Smooth muscle cell (in vitro differentiated cells): ENCODE data around the gene FSTL3. TPM values are rescaled to one million over a fixed set of nuclear protein-coding genes. Genes with fewer than 3 reads are reported as not detected.
"Not testable (repeated sequence)": the region's sequence is repeated elsewhere in the genome, so short reads cannot be mapped to it uniquely, and the experiment has no call there.

Source experiments
- DNase-seq: peaks from one replicate; lab custom pipeline; 2025; ENCODE audit not compliant: unreplicated experiment; lab: John Stamatoyannopoulos, UW
- H2AFZ ChIP-seq: fragments of 200-600 bp; sonication (generic); 2 replicates; pipeline ENCODE4 v1.6.0; 2016; ENCODE audit warnings: antibody characterized with exemption, low read depth, mild to moderate bottlenecking
- H3F3A ChIP-seq: fragments of 200-600 bp; sonication (generic); 2 replicates; pipeline ENCODE4 v1.6.0; 2017; ENCODE audit warnings: antibody characterized with exemption, low read depth
- H3K27ac ChIP-seq: fragments of 200-600 bp; sonication (generic); 2 replicates; pipeline ENCODE4 v1.5.1; 2016; ENCODE audit warnings: low read depth, mild to moderate bottlenecking
- H3K27me3 ChIP-seq: fragments of 200-600 bp; sonication (generic); 2 replicates; pipeline ENCODE4 v1.6.1; 2016; ENCODE audit warnings: low read depth, mild to moderate bottlenecking
- H3K36me3 ChIP-seq: fragments of 200-600 bp; sonication (generic); 2 replicates; pipeline ENCODE4 v1.5.1; 2016; ENCODE audit warnings: low read depth
- H3K4me1 ChIP-seq: fragments of 200-600 bp; sonication (generic); 2 replicates; pipeline ENCODE4 v1.5.1; 2016; ENCODE audit warnings: low read depth
- H3K4me2 ChIP-seq: fragments of 200-600 bp; sonication (generic); 2 replicates; pipeline ENCODE4 v1.6.0; 2016; ENCODE audit warnings: mild to moderate bottlenecking
- H3K4me3 ChIP-seq: fragments of 200-600 bp; sonication (generic); 2 replicates; pipeline ENCODE4 v1.5.1; 2016; ENCODE audit warnings: mild to moderate bottlenecking
- H3K79me2 ChIP-seq: fragments of 200-600 bp; sonication (generic); 2 replicates; pipeline ENCODE4 v1.6.0; 2016; ENCODE audit warnings: low read depth, mild to moderate bottlenecking
- H3K9ac ChIP-seq: fragments of 200-600 bp; sonication (generic); 2 replicates; pipeline ENCODE4 v1.6.0; 2016; ENCODE audit warnings: low read depth
- H3K9me3 ChIP-seq: fragments of 200-600 bp; sonication (generic); replicated peaks from 2 replicates; pipeline ENCODE4 v1.5.1; 2016; ENCODE audit warnings: low read depth
- H4K20me1 ChIP-seq: fragments of 200-600 bp; sonication (generic); 2 replicates; pipeline ENCODE4 v1.6.0; 2016; ENCODE audit warnings: low read depth
- WGBS: methylation state at CpG from one replicate; pipeline ENCODE4 v1.1.7; 2016; ENCODE audit warnings: low lambda C conversion rate; 5-methylcytosine and 5-hydroxymethylcytosine counted together
- polyA plus RNA-seq: library from polyadenylated mRNA; unstranded; fragments of >200 nt; fragmentation: Nextera tagmentation; extraction: Ambion mirVana; gene quantifications from 2 replicates; pipeline ENCODE4 v1.2.1, GENCODE V29; 2016
- total RNA-seq: library from RNA; depleted of rRNA; stranded (reverse); fragments of >200 nt; gene quantifications from 2 replicates; pipeline ENCODE4 v1.2.3, GENCODE V29; 2014
- TF ChIP-seq, protein P1 (sequence below): fragments of 200-600 bp; sonication (generic); IDR thresholded peaks from 2 replicates; pipeline ENCODE4 v1.5.1; 2017; ENCODE audit warnings: borderline replicate concordance, mild to moderate bottlenecking, antibody characterized with exemption; ENCODE audit not compliant: insufficient read depth, poor library complexity, severe bottlenecking

The FSTL3 gene
- total and polyA plus RNA-seq, 2 experiments from 2014 or later = 132 to 172 TPM

- Histone ChIP-seq H3K79me2 (no peaks in the 10 kb centered on the region), H3K27me3 (no peaks in the 10 kb centered on the region), H3K36me3 (no peaks in the 10 kb centered on the region), H3K4me2 (no peak overlapping the region), H2AFZ (no peak overlapping the region), H3F3A (no peaks in the 10 kb centered on the region), H3K9me3 (no peaks in the 10 kb centered on the region), H4K20me1 (peaks cover 14% of the 10 kb centered on the region), H3K4me3 (no peak overlapping the region), H3K9ac (no peak overlapping the region), H3K27ac (no peak overlapping the region), H3K4me1 (no peaks in the 10 kb centered on the region)
- TF ChIP-seq, protein P1, sequence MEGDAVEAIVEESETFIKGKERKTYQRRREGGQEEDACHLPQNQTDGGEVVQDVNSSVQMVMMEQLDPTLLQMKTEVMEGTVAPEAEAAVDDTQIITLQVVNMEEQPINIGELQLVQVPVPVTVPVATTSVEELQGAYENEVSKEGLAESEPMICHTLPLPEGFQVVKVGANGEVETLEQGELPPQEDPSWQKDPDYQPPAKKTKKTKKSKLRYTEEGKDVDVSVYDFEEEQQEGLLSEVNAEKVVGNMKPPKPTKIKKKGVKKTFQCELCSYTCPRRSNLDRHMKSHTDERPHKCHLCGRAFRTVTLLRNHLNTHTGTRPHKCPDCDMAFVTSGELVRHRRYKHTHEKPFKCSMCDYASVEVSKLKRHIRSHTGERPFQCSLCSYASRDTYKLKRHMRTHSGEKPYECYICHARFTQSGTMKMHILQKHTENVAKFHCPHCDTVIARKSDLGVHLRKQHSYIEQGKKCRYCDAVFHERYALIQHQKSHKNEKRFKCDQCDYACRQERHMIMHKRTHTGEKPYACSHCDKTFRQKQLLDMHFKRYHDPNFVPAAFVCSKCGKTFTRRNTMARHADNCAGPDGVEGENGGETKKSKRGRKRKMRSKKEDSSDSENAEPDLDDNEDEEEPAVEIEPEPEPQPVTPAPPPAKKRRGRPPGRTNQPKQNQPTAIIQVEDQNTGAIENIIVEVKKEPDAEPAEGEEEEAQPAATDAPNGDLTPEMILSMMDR = no peak
- DNase-seq = no peak
- 85% methylated on average over 21 of the region's 43 CpGs for WGBS
Observed at GRCh38 chr19:726993-727956, 51.1 kb downstream of the FSTL3 start.

GRCh38 chr19:728011-728410 lies 51.8 kb downstream of the FSTL3 start:
- H2AFZ ChIP-seq = no peak overlapping the region
- TF ChIP-seq, protein P1 = no peak
- 85% methylated on average over 17 of the region's 26 CpGs for WGBS
- H3K4me3 ChIP-seq = no peak overlapping the region
- no peaks in the 10 kb centered on the region for H3K79me2 ChIP-seq
- no peak overlapping the region for H3K27ac ChIP-seq
- no peak for DNase-seq
- H4K20me1 ChIP-seq = peaks cover 7% of the 10 kb centered on the region
- no peak overlapping the region for H3K9ac ChIP-seq
- no peaks in the 10 kb centered on the region for H3F3A ChIP-seq
- H3K9me3 ChIP-seq = no peaks in the 10 kb centered on the region
- H3K4me2 ChIP-seq = no peak overlapping the region
- no peaks in the 10 kb centered on the region for H3K4me1 ChIP-seq
- H3K36me3 ChIP-seq = no peaks in the 10 kb centered on the region
- H3K27me3 ChIP-seq = no peaks in the 10 kb centered on the region

DNA sequence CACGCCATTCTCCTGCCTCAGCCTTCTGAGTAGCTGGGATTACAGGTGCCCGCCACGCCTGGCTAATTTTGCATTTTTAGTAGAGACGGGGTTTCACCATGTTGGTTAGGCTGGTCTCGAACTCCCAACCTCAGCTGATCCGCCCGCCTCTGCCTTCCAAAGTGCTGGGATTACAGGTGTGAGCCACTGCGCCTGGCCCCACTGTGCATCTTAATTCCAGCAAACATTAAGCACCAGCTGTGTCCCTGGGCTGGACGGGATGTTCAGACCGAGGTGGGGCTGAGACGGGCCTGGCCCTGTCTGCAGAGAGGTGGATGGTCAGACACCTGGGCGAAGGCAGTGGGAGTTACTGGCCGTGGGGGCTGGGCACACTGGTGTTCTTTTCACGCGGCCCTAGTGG lies 53.4 kb downstream of the FSTL3 start:
- not testable (repeated sequence) for H3K9ac ChIP-seq, H3K4me2 ChIP-seq, H3F3A ChIP-seq, H3K9me3 ChIP-seq, H3K36me3 ChIP-seq, H3K4me3 ChIP-seq, H3K4me1 ChIP-seq, DNase-seq, H3K79me2 ChIP-seq, H3K27ac ChIP-seq, H2AFZ ChIP-seq, H3K27me3 ChIP-seq, H4K20me1 ChIP-seq
- WGBS = 91% methylated on average over 15 of the region's 15 CpGs

DNA sequence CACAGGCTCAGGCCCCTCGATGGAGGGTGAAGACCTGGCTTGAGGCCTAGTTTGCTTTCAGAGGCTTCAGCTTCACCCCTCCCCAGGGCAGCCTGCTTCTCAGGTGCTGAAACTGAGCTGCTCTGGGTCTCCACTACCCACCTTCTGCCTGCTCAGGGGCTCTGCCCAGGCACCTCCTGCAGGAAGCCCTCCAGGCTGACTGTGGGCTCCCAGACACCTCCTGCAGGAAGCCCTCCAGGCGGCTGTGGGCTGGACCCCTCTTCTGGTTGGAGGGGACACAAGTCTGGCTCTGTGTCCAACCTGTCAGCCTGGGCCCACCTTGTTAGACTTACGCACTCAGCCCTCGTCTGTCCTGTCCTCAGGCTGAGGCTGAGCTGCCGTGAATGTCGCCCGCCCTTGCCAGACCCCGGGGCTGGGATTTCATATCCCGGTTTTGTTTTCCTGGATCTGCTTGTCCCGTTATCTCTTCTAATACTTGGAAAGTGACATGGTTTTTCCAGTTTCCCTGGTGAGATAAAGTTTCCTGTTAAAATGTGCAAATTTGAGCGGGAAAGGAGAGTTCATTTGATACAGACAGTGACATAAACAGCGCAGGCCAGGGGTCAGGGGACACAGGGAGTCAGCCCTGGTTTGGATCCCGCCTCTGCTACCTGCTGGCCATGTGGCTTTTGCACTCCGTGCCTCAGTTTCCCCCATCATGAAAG lies 53.9 kb downstream of the FSTL3 start:
- Histone ChIP-seq H3K9me3 (no peaks in the 10 kb centered on the region), H4K20me1 (no peaks in the 10 kb centered on the region), H3K4me2 (no peak overlapping the region), H3K27ac (no peak overlapping the region), H3K9ac (no peak overlapping the region), H2AFZ (no peak overlapping the region), H3K4me1 (no peaks in the 10 kb centered on the region), H3K4me3 (no peak overlapping the region), H3F3A (no peaks in the 10 kb centered on the region), H3K79me2 (no peaks in the 10 kb centered on the region), H3K36me3 (no peaks in the 10 kb centered on the region), H3K27me3 (no peaks in the 10 kb centered on the region)
- TF ChIP-seq, protein P1 = no peak
- DNase-seq = no peak
- 79% methylated on average over 14 of the region's 14 CpGs for WGBS
